ENCODE results near the gene NPTX1. TPM values are rescaled to one million over a fixed set of nuclear protein-coding genes. Genes with fewer than 3 reads are reported as not detected.
"Not testable (repeated sequence)": the region's sequence is repeated elsewhere in the genome, so short reads cannot be mapped to it uniquely, and the experiment has no call there.

Gene NPTX1
- total RNA-seq = 0.31 TPM

- DNase-seq = no peak
Observed at GRCh38 chr17:80475910-80476876, at the start of gene NPTX1. NPTX1 (minus strand) TSS chr17:80476607; CDS start chr17:80476446, 161 bp downstream.

GRCh38 chr17:80523956-80524712 is 47.7 kb upstream of the NPTX1 start:
- peak; percentile 32 for DNase-seq

GRCh38 chr17:80523054-80523744 is 46.8 kb upstream of the NPTX1 start:
- DNase-seq = no peak

GRCh38 chr17:80520810-80521455 is 44.5 kb upstream of the NPTX1 start:
- no peak for DNase-seq

GRCh38 chr17:80519091-80519781 is 42.8 kb upstream of the NPTX1 start:
- DNase-seq = no peak

- DNase-seq = no peak
Observed at GRCh38 chr17:80518392-80518791, 42.0 kb upstream of the NPTX1 start.

GRCh38 chr17:80517641-80518040 is 41.2 kb upstream of the NPTX1 start:
- DNase-seq = no peak

- DNase-seq = no peak
Observed at GRCh38 chr17:80516171-80516932, 39.9 kb upstream of the NPTX1 start.

GRCh38 chr17:80513892-80514291 is 37.5 kb upstream of the NPTX1 start:
- no peak for DNase-seq

GRCh38 chr17:80513201-80513600 is 36.8 kb upstream of the NPTX1 start:
- no peak for DNase-seq

GRCh38 chr17:80512233-80512632 is 35.8 kb upstream of the NPTX1 start:
- no peak for DNase-seq

GRCh38 chr17:80511222-80512180 is 35.1 kb upstream of the NPTX1 start:
- DNase-seq = no peak

- no peak for DNase-seq
Observed at GRCh38 chr17:80510772-80511171, 34.4 kb upstream of the NPTX1 start.

- DNase-seq = no peak
Observed at GRCh38 chr17:80510132-80510531, 33.7 kb upstream of the NPTX1 start.

- DNase-seq = no peak
Observed at GRCh38 chr17:80509311-80509710, 32.9 kb upstream of the NPTX1 start.

GRCh38 chr17:80507965-80508364 is 31.6 kb upstream of the NPTX1 start:
- no peak for DNase-seq

- DNase-seq = not testable (repeated sequence)
Observed at GRCh38 chr17:80507177-80507576, 30.8 kb upstream of the NPTX1 start.

GRCh38 chr17:80504686-80505413 is 28.4 kb upstream of the NPTX1 start:
- DNase-seq = peak; percentile 10

- DNase-seq = no peak
Observed at GRCh38 chr17:80503921-80504320, 27.5 kb upstream of the NPTX1 start.
